H9 (cell line): ENCODE results near the gene ENO1. TPM values are rescaled to one million over a fixed set of nuclear protein-coding genes. Genes with fewer than 3 reads are reported as not detected.
"Not testable (repeated sequence)": the region's sequence is repeated elsewhere in the genome, so short reads cannot be mapped to it uniquely, and the experiment has no call there.

Experiments used
- DNase-seq: peaks from one replicate; pipeline ENCODE4 v3.0.0-alpha.2; 2017
- H2AFZ ChIP-seq: one replicate; pipeline ENCODE4 v1.6.1; 2013; ENCODE audit warnings: mild to moderate bottlenecking, low read length, control low read depth, moderate library complexity
- H2AK5ac ChIP-seq: 2 replicates; pipeline ENCODE4 v1.6.1; 2013; ENCODE audit warnings: low read length, control low read depth, mixed read lengths; ENCODE audit not compliant: insufficient read length
- H2BK120ac ChIP-seq: one replicate; pipeline ENCODE4 v1.6.1; 2013; ENCODE audit warnings: low read depth, mild to moderate bottlenecking, low read length, control low read depth, inconsistent platforms; ENCODE audit not compliant: poor library complexity, severe bottlenecking
- H2BK12ac ChIP-seq: 2 replicates; pipeline ENCODE4 v1.6.1; 2013; ENCODE audit warnings: low read length, control low read depth, mixed read lengths, low read depth; ENCODE audit not compliant: insufficient read length
- H2BK15ac ChIP-seq: 2 replicates; pipeline ENCODE4 v1.6.1; 2013; ENCODE audit warnings: low read depth, low read length, control low read depth
- H2BK20ac ChIP-seq: one replicate; pipeline ENCODE4 v1.6.1; 2013; ENCODE audit warnings: low read depth, mild to moderate bottlenecking, low read length, control low read depth, inconsistent platforms; ENCODE audit not compliant: poor library complexity, severe bottlenecking
- H2BK5ac ChIP-seq: 2 replicates; pipeline ENCODE4 v1.6.1; 2013; ENCODE audit warnings: low read length, control low read depth, mixed read lengths; ENCODE audit not compliant: insufficient read length
- H3K14ac ChIP-seq: 2 replicates; pipeline ENCODE4 v1.6.1; 2013; ENCODE audit warnings: low read length, control low read depth; ENCODE audit not compliant: insufficient read depth
- H3K18ac ChIP-seq: 2 replicates; pipeline ENCODE4 v1.6.1; 2013; ENCODE audit warnings: low read depth, mild to moderate bottlenecking, mixed read lengths, low read length, control low read depth; ENCODE audit not compliant: insufficient read length
- H3K23ac ChIP-seq: 2 replicates; pipeline ENCODE4 v1.6.1; 2013; ENCODE audit warnings: low read length, control low read depth, mixed read lengths, low read depth; ENCODE audit not compliant: insufficient read length
- H3K23me2 ChIP-seq: 2 replicates; pipeline ENCODE4 v1.6.1; 2013; ENCODE audit warnings: low read depth, mild to moderate bottlenecking, mixed read lengths, low read length, control low read depth; ENCODE audit not compliant: insufficient read length, poor library complexity, severe bottlenecking
- H3K27ac ChIP-seq: 2 replicates; pipeline ENCODE4 v1.5.1; 2013; ENCODE audit warnings: low read length, control low read depth, mixed read lengths, low read depth; ENCODE audit not compliant: insufficient read length
- H3K27me3 ChIP-seq: 2 replicates; pipeline ENCODE4 v1.6.1; 2013; ENCODE audit warnings: low read length, control low read depth, inconsistent platforms; ENCODE audit not compliant: insufficient read depth
- H3K4ac ChIP-seq: 2 replicates; pipeline ENCODE4 v1.6.1; 2013; ENCODE audit warnings: low read depth, mild to moderate bottlenecking, control low read depth, inconsistent platforms, low read length, moderate library complexity
- H3K4me1 ChIP-seq: 2 replicates; pipeline ENCODE4 v1.6.1; 2013; ENCODE audit warnings: low read length, control low read depth, inconsistent platforms; ENCODE audit not compliant: insufficient read depth
- H3K4me2 ChIP-seq: 2 replicates; pipeline ENCODE4 v1.6.1; 2013; ENCODE audit warnings: low read length, control low read depth, mixed read lengths; ENCODE audit not compliant: insufficient read length, insufficient read depth
- H3K56ac ChIP-seq: 2 replicates; pipeline ENCODE4 v1.6.1; 2013; ENCODE audit warnings: low read depth, mild to moderate bottlenecking, mixed read lengths, low read length, control low read depth; ENCODE audit not compliant: insufficient read length
- H3K79me1 ChIP-seq: 2 replicates; pipeline ENCODE4 v1.6.1; 2013; ENCODE audit warnings: low read depth, mild to moderate bottlenecking, moderate library complexity, low read length, control low read depth, inconsistent platforms; ENCODE audit not compliant: insufficient read depth, poor library complexity, severe bottlenecking
- H3K79me2 ChIP-seq: 2 replicates; pipeline ENCODE4 v1.6.1; 2013; ENCODE audit warnings: low read length, control low read depth, inconsistent platforms; ENCODE audit not compliant: insufficient read depth
- H3K9ac ChIP-seq: 2 replicates; pipeline ENCODE4 v1.6.1; 2013; ENCODE audit warnings: low read length, control low read depth, mixed read lengths; ENCODE audit not compliant: insufficient read length; ENCODE audit errors: extremely low read depth
- H3K9me3 ChIP-seq: one replicate; pipeline ENCODE4 v1.6.1; 2013; ENCODE audit warnings: low read depth, low read length, inconsistent platforms; ENCODE audit not compliant: control insufficient read depth
- H3T11ph ChIP-seq: one replicate; pipeline ENCODE4 v1.6.1; 2013; ENCODE audit warnings: mild to moderate bottlenecking, low read length, control low read depth, inconsistent platforms
- H4K20me1 ChIP-seq: one replicate; pipeline ENCODE4 v1.6.1; 2013; ENCODE audit not compliant: control insufficient read depth, insufficient read length, insufficient read depth
- H4K5ac ChIP-seq: 2 replicates; pipeline ENCODE4 v1.6.1; 2013; ENCODE audit warnings: low read depth, mild to moderate bottlenecking, mixed read lengths, low read length, control low read depth; ENCODE audit not compliant: insufficient read length
- H4K8ac ChIP-seq: replicated peaks from 2 replicates; pipeline ENCODE4 v1.6.1; 2013; ENCODE audit warnings: low read length, control low read depth, mixed read lengths, low read depth; ENCODE audit not compliant: insufficient read length
- H4K91ac ChIP-seq: 2 replicates; pipeline ENCODE4 v1.6.1; 2013; ENCODE audit warnings: low read depth, mild to moderate bottlenecking, moderate library complexity, mixed read lengths, low read length, control low read depth; ENCODE audit not compliant: insufficient read length
- H3K27ac Mint-ChIP-seq, 3 experiments: 2 replicates in 2 of 3; 3 replicates in 1 of 3; pipeline ENCODE4 v1.8.0; 2020 to 2021; ENCODE audit warnings: mixed read lengths in 3 of 3, mild to moderate bottlenecking in 1 of 3, moderate library complexity in 1 of 3
- H3K27me3 Mint-ChIP-seq: 2 replicates; pipeline ENCODE4 v1.8.0; 2021; ENCODE audit warnings: low read depth, mild to moderate bottlenecking, moderate library complexity, mixed read lengths
- H3K36me3 Mint-ChIP-seq, 3 experiments: 2 replicates in 2 of 3; 3 replicates in 1 of 3; pipeline ENCODE4 v1.8.0; 2020 to 2021; ENCODE audit warnings: low read depth in 3 of 3, mixed read lengths in 3 of 3; ENCODE audit not compliant: insufficient read depth in 1 of 3
- H3K4me1 Mint-ChIP-seq, 2 experiments: 2 replicates each; pipeline ENCODE4 v1.8.0; 2020; ENCODE audit warnings: mixed read lengths in 2 of 2
- H3K4me3 Mint-ChIP-seq, 2 experiments: 2 replicates in 1 of 2; 3 replicates in 1 of 2; pipeline ENCODE4 v1.8.0; 2020 to 2021; ENCODE audit warnings: mild to moderate bottlenecking in 2 of 2, mixed read lengths in 2 of 2, moderate library complexity in 1 of 2
- H3K9me3 Mint-ChIP-seq, 2 experiments: 2 replicates in 1 of 2; 3 replicates in 1 of 2; pipeline ENCODE4 v1.8.0; 2020; ENCODE audit warnings: mild to moderate bottlenecking in 2 of 2, mixed read lengths in 2 of 2, moderate library complexity in 1 of 2
- WGBS: extraction: QIAGEN DNeasy Blood & Tissue Kit; methylation state at CpG from one replicate; pipeline ENCODE4 v1.1.7; 2013; ENCODE audit warnings: missing lambda C conversion rate, low lambda C conversion rate, mixed read lengths; ENCODE audit not compliant: insufficient read length; ENCODE audit errors: extremely low coverage; 5-methylcytosine and 5-hydroxymethylcytosine counted together
- total RNA-seq: library from RNA; stranded (reverse); gene quantifications from 2 replicates; pipeline ENCODE4 v1.2.1, GENCODE V29; 2021
- TF ChIP-seq, protein P1 (sequence below): fragments of 200-600 bp; sonication (generic); conservative IDR thresholded peaks from 3 replicates; pipeline ENCODE4 v1.8.0; 2021; ENCODE audit warnings: antibody characterized with exemption, mild to moderate bottlenecking

The ENO1 gene
- total RNA-seq, 1 experiment from 2014 or later, result 1,781 TPM

DNA sequence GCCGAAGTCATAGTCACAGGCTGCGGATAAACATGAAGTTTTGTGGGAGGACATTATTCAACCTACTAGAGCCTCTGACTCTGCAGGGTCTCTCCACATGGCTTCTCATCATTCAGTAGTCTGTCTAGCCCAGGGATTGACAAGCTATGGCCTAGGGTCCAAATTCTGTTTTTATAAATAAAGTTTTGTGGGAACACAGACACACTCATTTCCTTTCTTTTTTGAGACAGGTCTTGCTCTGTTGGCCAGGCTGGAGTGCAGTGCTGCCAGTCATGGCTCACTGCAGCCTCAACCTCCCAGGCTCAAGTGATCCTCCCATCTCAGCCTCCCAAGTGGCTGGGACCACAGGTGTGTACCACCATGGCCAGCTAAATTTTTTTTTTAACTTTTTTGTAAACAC, 8.1 kb upstream of the ENO1 start:
- H2BK5ac ChIP-seq, result no peak overlapping the region
- no peak overlapping the region for H3K56ac ChIP-seq
- H3K27me3 Mint-ChIP-seq, result peaks cover 39% of the 10 kb centered on the region
- H3K14ac ChIP-seq, result no peak overlapping the region
- no peaks in the 10 kb centered on the region for H3K79me2 ChIP-seq
- no peaks in the 10 kb centered on the region for H3K23me2 ChIP-seq
- no peak overlapping the region for H3K27ac Mint-ChIP-seq
- no peaks in the 10 kb centered on the region for H3K9me3 ChIP-seq
- no peaks in the 10 kb centered on the region for H3K27me3 ChIP-seq
- H3K4me1 Mint-ChIP-seq, result peaks cover 11 to 21% of the 10 kb centered on the region in 2 experiments
- no peak overlapping the region for H3K4me2 ChIP-seq
- no peak overlapping the region for H3K9ac ChIP-seq
- no peak for DNase-seq
- H3K79me1 ChIP-seq, result no peaks in the 10 kb centered on the region
- no CpG with 5 or more reads among the region's 2 CpGs for WGBS
- no peak overlapping the region for H3K23ac ChIP-seq
- no peaks in the 10 kb centered on the region for H3K4me1 ChIP-seq
- no peaks in the 10 kb centered on the region for H3K36me3 Mint-ChIP-seq
- no peak overlapping the region for H2BK12ac ChIP-seq
- H2BK20ac ChIP-seq, result no peak overlapping the region
- no peak overlapping the region for H2BK120ac ChIP-seq
- no peak overlapping the region for H3T11ph ChIP-seq
- H2AK5ac ChIP-seq, result no peak overlapping the region
- no peak overlapping the region for H2AFZ ChIP-seq
- TF ChIP-seq, protein P1, sequence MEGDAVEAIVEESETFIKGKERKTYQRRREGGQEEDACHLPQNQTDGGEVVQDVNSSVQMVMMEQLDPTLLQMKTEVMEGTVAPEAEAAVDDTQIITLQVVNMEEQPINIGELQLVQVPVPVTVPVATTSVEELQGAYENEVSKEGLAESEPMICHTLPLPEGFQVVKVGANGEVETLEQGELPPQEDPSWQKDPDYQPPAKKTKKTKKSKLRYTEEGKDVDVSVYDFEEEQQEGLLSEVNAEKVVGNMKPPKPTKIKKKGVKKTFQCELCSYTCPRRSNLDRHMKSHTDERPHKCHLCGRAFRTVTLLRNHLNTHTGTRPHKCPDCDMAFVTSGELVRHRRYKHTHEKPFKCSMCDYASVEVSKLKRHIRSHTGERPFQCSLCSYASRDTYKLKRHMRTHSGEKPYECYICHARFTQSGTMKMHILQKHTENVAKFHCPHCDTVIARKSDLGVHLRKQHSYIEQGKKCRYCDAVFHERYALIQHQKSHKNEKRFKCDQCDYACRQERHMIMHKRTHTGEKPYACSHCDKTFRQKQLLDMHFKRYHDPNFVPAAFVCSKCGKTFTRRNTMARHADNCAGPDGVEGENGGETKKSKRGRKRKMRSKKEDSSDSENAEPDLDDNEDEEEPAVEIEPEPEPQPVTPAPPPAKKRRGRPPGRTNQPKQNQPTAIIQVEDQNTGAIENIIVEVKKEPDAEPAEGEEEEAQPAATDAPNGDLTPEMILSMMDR, result no peak
- H4K8ac ChIP-seq, result no peak overlapping the region
- H3K4me3 Mint-ChIP-seq, result no peak overlapping the region
- no peak overlapping the region for H4K91ac ChIP-seq
- H3K4ac ChIP-seq, result no peak overlapping the region
- H3K18ac ChIP-seq, result no peak overlapping the region
- H3K9me3 Mint-ChIP-seq, result no peaks in the 10 kb centered on the region; a peak in 1 of 5 replicates
- H2BK15ac ChIP-seq, result no peak overlapping the region
- H4K20me1 ChIP-seq, result no peaks in the 10 kb centered on the region
- H4K5ac ChIP-seq, result no peak overlapping the region
- H3K27ac ChIP-seq, result no peak overlapping the region

DNA sequence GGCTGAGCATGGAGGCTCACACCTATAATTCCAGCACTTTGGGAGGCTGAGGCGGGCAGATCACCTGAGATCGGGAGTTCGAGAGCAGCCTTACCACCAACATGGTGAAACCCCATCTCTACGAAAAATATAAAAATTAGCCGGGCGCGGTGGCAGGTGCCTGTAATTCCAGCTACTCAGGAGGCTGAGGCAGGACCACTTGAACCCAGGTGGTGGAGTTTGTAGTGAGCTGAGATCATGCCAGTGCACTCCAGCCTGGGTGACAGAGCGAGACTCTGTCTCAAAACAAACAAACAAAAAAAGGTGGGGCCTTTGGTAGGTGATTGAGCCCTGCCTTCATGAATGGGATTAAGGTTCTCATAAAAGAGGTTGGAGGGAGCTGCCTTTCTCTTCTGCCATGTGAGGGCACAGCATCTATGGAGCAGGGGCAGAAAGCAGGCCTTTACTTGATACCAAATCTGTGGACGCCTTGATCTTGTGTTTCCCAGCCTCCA, 7.6 kb upstream of the ENO1 start:
- not testable (repeated sequence) for H3K27me3 ChIP-seq, H3K4ac ChIP-seq, H2BK12ac ChIP-seq, H2BK20ac ChIP-seq, H3K56ac ChIP-seq, H3K14ac ChIP-seq, H3K27ac ChIP-seq, H3K23me2 ChIP-seq, H4K91ac ChIP-seq, H4K5ac ChIP-seq, H3K9me3 ChIP-seq, DNase-seq, H3K79me1 ChIP-seq, H2BK15ac ChIP-seq, H3K23ac ChIP-seq, H2BK120ac ChIP-seq, H3K4me2 ChIP-seq, H3K79me2 ChIP-seq, H3K4me1 ChIP-seq, H2BK5ac ChIP-seq, H3K18ac ChIP-seq, H3T11ph ChIP-seq, H3K4me3 Mint-ChIP-seq, H4K8ac ChIP-seq, H3K9me3 Mint-ChIP-seq, H2AK5ac ChIP-seq, H2AFZ ChIP-seq, H3K9ac ChIP-seq, H4K20me1 ChIP-seq, H3K36me3 Mint-ChIP-seq
- peaks cover 43% of the 10 kb centered on the region for H3K27me3 Mint-ChIP-seq
- H3K27ac Mint-ChIP-seq, result 0 out of 7 replicates have a peak overlapping the region, but pooled peaks of 1 of the 3 experiments have one; percentile 24
- no CpG with 5 or more reads among the region's 9 CpGs for WGBS
- peaks cover 11 to 21% of the 10 kb centered on the region in 2 experiments for H3K4me1 Mint-ChIP-seq
